ENCODE measurements around the gene BABAM2.

The BABAM2 gene

GRCh38 chr2:27912512-27912911, 22.0 kb downstream of the BABAM2 start:
- DNase-seq (ENCODE audit: low spot score): no peak

GRCh38 chr2:27914041-27914804, 23.7 kb downstream of the BABAM2 start:
- no peak for DNase-seq (ENCODE audit: low spot score)

DNA sequence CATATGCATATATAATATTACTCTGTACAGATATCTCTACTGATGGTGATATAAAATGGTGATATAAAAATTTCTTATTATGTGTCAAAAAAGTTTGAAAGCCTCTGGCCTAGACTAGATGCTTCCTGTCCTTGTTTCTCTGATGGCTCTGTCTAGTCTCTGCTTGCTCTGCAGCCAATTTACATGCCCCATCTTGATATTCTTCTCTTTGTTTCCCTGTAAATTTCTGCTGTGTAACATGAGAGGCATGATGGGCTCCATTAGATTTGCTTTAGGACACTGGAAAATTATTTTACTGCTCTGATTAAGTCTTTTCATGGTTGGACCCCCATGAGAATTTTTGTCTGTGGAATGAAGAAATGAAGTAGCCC, 24.3 kb downstream of the BABAM2 start:
- DNase-seq (ENCODE audit: low spot score): no peak

GRCh38 chr2:27915191-27915590, 24.7 kb downstream of the BABAM2 start:
- no peak for DNase-seq (ENCODE audit: low spot score)

DNA sequence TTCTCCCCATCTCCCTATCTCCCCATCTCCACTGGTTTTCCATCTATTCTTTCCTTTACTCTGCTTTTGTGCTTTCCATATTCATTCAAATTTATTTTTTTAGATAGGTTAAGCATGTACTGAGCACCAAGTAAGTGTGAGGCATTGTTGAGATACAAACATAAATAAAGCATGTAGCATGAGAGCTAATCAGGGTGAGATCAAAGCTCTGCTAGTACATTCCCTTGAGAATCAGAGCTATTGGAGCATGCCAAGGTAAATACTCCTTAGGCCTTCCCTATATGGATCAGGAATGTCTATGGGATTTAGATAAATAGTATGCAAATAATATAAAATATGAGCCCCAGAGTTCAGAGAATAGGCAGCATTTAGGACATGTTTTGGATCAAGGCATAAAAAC, 25.3 kb downstream of the BABAM2 start:
- DNase-seq (ENCODE audit: low spot score): no peak

- DNase-seq (ENCODE audit: low spot score): no peak
Observed at GRCh38 chr2:27916293-27916995, 25.9 kb downstream of the BABAM2 start.

GRCh38 chr2:27920148-27920885, 29.8 kb downstream of the BABAM2 start:
- peak; percentile 90 for DNase-seq (ENCODE audit: low spot score)

DNA sequence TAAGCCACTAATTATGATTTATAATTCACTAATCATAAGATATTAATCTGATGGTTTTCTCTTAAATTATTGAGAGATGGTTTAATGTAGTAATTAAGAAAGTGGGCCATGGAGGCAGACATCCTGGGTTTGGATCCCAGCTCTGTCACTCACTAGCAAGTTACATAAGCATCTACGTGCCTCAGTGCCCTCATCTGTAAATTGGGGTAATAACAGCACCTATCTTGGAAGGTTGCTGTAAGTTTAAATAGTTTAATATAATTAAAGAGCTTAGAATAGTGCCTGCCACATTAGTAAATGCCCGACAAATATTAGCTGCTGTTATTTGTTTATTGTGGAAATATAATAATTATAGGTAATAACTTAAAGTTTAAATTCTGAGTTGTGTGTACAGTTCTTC, 30.9 kb downstream of the BABAM2 start:
- DNase-seq (ENCODE audit: low spot score): no peak

- no peak for DNase-seq (ENCODE audit: low spot score)
Observed at GRCh38 chr2:27921880-27922547, 31.5 kb downstream of the BABAM2 start.

DNA sequence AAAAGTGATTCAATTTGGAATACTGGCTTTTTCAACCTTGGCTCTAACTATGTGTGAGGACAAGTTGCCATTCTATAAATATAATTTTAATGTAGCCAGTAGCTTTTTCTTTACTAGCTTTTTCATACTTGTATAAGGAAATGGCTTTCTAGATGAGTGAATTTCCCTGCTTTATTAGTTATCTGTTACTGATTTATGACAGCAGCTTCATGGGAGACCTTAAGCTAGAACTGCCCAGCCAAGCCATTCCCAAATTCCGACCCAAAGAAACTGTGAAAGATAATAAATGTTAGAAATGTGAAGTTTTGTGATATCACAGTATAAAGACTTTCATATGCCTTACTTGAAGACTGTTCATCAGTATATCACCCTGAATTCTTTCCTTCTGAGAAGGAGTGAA, 32.3 kb downstream of the BABAM2 start:
- no peak for DNase-seq (ENCODE audit: low spot score)

GRCh38 chr2:27925766-27926472, 35.4 kb downstream of the BABAM2 start:
- no peak for DNase-seq (ENCODE audit: low spot score)

- DNase-seq (ENCODE audit: low spot score): no peak
Observed at GRCh38 chr2:27929916-27930486, 39.5 kb downstream of the BABAM2 start.

- no peak for DNase-seq (ENCODE audit: low spot score)
Observed at GRCh38 chr2:27931361-27931950, 40.9 kb downstream of the BABAM2 start.

- DNase-seq (ENCODE audit: low spot score): peak; percentile 43
Observed at GRCh38 chr2:27932396-27932795, 41.9 kb downstream of the BABAM2 start.

DNA sequence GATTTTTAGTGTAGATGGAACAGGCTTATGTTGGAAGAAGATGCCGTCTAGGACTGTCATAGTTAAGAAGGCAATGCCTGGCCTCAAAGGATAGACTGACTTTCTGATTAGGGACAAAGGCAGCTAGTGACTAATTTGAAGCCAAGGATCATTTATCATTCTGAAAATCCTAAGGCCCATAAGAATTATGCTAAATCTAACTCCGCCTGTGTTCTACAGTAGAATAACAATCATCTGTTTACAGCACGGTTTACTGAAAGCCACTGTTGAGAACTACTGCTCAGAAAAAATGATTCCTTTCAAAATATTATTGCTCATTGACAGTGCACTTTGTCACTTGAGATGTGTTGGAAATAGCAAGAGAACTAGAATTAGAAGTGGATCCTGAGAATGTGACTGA, 44.5 kb downstream of the BABAM2 start:
- DNase-seq (ENCODE audit: low spot score): no peak

GRCh38 chr2:27940090-27940671, 49.7 kb downstream of the BABAM2 start:
- DNase-seq (ENCODE audit: low spot score): no peak

DNA sequence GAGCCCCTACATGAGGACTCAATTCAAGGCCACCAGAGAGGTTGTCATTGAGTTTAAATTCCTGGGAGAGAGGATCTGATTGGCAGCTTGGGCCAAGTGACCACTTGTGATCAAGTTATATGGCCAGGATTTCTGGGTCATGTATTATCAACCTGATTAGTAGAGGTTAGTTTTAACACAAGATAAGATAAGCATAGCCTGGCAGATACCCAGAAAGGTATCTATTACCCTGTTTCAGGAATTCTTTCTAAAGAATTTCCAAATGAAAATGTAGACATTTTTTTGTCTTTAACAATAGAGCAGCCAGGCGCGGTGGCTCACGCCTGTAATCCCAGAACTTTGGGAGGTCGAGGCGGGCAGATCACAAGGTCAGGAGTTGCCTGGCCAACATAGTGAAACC, 50.5 kb downstream of the BABAM2 start:
- no peak for DNase-seq (ENCODE audit: low spot score)

- DNase-seq (ENCODE audit: low spot score): no peak
Observed at GRCh38 chr2:27942612-27943547, 52.4 kb downstream of the BABAM2 start.

DNA sequence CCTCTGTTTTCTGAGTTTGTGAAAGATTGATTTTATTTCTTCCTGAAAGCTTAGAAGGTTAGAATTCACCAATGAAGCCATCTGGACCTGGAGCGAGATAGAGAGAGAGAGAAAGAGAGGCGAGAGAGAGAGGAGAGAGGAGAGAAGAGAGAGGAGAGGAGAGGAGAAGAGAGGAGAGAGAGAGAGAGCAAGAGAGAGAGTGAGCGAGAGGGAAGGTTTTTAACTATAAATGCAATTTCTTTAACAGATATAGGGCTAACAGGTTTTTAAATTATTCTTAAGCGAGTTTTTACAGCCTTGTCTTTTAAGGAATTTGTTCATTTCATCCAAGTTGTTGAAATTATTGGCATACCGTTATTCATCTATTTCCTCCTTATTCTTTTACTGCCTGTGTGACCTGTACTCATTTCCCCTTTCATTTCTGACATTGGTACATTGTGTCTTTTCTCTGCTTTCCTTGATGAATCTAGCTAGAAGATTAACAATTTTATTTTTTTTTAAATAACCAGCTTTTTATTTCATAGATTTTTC, 56.1 kb downstream of the BABAM2 start:
- no peak for DNase-seq (ENCODE audit: low spot score)
